ACHN (cell line): ENCODE results near the gene ARHGEF40.
"Not testable (repeated sequence)": the region's sequence is repeated elsewhere in the genome, so short reads cannot be mapped to it uniquely, and the experiment has no call there.

Experiments used
- DNase-seq: peaks from one replicate; pipeline ENCODE4 v3.0.0-alpha.2; 2015
- in situ Hi-C: cut with HindIII; loops from 2 replicates; pipeline ENCODE4 v1.10.0; 2017; ENCODE audit warnings: low sequenced_read_pairs, low pct_ligation_motif_present, low pct_unique_long_range_greater_than_20kb

ARHGEF40 gene

GRCh38 chr14:21038441-21039422 is 31.4 kb upstream of the ARHGEF40 start:
- DNase-seq = no peak
- in situ Hi-C loops = no loop called here

GRCh38 chr14:21039585-21040369 is 30.3 kb upstream of the ARHGEF40 start:
- peak; percentile 60 for DNase-seq
- in situ Hi-C loops = no loop called here

- in situ Hi-C loops = no loop called here
- DNase-seq = no peak
Measured at GRCh38 chr14:21040370-21040925, 29.7 kb upstream of the ARHGEF40 start.

GRCh38 chr14:21040941-21041340 is 29.2 kb upstream of the ARHGEF40 start:
- in situ Hi-C loops, DNase-seq: not testable (repeated sequence)

GRCh38 chr14:21041676-21042433 is 28.2 kb upstream of the ARHGEF40 start, which contains the start of gene RNASE7:
Gene RNASE7 (plus strand): TSS chr14:21042362. CDS start chr14:21042993, 631 bp downstream.
- in situ Hi-C loops = no loop called here

GRCh38 chr14:21042918-21043317 is 27.2 kb upstream of the ARHGEF40 start:
- in situ Hi-C loops = no loop called here
- no peak for DNase-seq

More at GRCh38 chr14:21041676-21042433, 28.2 kb upstream of the ARHGEF40 start, which contains the start of gene RNASE7:
- DNase-seq = peak; percentile 8

GRCh38 chr14:21043387-21043973 is 26.6 kb upstream of the ARHGEF40 start:
- no peak for DNase-seq
- in situ Hi-C loops = no loop called here

GRCh38 chr14:21043974-21044618 is 26.0 kb upstream of the ARHGEF40 start:
- in situ Hi-C loops = no loop called here
- no peak for DNase-seq

GRCh38 chr14:21047378-21047781 is 22.7 kb upstream of the ARHGEF40 start:
- no peak for DNase-seq
- in situ Hi-C loops = no loop called here

GRCh38 chr14:21048638-21049037 is 21.5 kb upstream of the ARHGEF40 start:
- in situ Hi-C loops = no loop called here

GRCh38 chr14:21049271-21049673 is 20.8 kb upstream of the ARHGEF40 start:
- DNase-seq = no peak
- in situ Hi-C loops = no loop called here

More at GRCh38 chr14:21048638-21049037, 21.5 kb upstream of the ARHGEF40 start:
- no peak for DNase-seq

- in situ Hi-C loops = no loop called here
- no peak for DNase-seq
Measured at GRCh38 chr14:21050597-21050996, 19.5 kb upstream of the ARHGEF40 start.

- DNase-seq = no peak
- in situ Hi-C loops = no loop called here
Measured at GRCh38 chr14:21053184-21054122, 16.7 kb upstream of the ARHGEF40 start.

GRCh38 chr14:21054123-21054767 is 15.9 kb upstream of the ARHGEF40 start:
- DNase-seq = no peak
- in situ Hi-C loops = no loop called here

GRCh38 chr14:21054768-21055145 is 15.3 kb upstream of the ARHGEF40 start:
- in situ Hi-C loops = no loop called here
- no peak for DNase-seq
